CD4-positive, alpha-beta memory T cell (primary cell): ENCODE data around the gene CRTC3. TPM values are rescaled to one million over a fixed set of nuclear protein-coding genes. Genes with fewer than 3 reads are reported as not detected.
A peak's percentile ranks its signal among the peaks of the same experiment; 100 is the strongest.

Source experiments
- CTCF ChIA-PET: fragments of 350-600 bp; sonication (Branson Sonifier 250); formaldehyde crosslinking; loops from one replicate; lab custom pipeline; 2021; ENCODE audit warnings: inconsistent platforms; ENCODE audit not compliant: partially characterized antibody; lab: Charles Lee
- POLR2A ChIA-PET: fragments of 350-600 bp; sonication (Branson Sonifier 250); formaldehyde crosslinking; loops from one replicate; lab custom pipeline; 2021; ENCODE audit not compliant: partially characterized antibody; lab: Charles Lee
- DNase-seq, 5 donors: peaks; one replicate each; pipeline versions ENCODE4 v3.0.0 to v3.0.0-alpha.2; 2020 to 2022; ENCODE audit warnings: mixed read lengths in 1 of 5
- H3K27ac ChIP-seq: one replicate; pipeline ENCODE4 v1.7.0; 2013; ENCODE audit warnings: low read depth, low read length
- H3K27me3 ChIP-seq: 2 replicates; pipeline ENCODE4 v1.7.0; 2013; ENCODE audit warnings: mild to moderate bottlenecking, low read length, moderate library complexity; ENCODE audit not compliant: insufficient read depth
- H3K36me3 ChIP-seq: 2 replicates; pipeline ENCODE4 v1.7.0; 2013; ENCODE audit warnings: mild to moderate bottlenecking, low read length, moderate library complexity; ENCODE audit not compliant: insufficient read depth
- H3K4me1 ChIP-seq: 2 replicates; pipeline ENCODE4 v1.7.0; 2013; ENCODE audit warnings: mild to moderate bottlenecking, low read length, moderate library complexity; ENCODE audit not compliant: insufficient read depth
- H3K4me3 ChIP-seq, 2 donors: one replicate each; pipeline ENCODE4 v1.7.0; 2013; ENCODE audit warnings: low read length in 2 of 2, mild to moderate bottlenecking in 1 of 2
- H3K9me3 ChIP-seq, 2 donors: one replicate each; pipeline ENCODE4 v1.7.0; 2013; ENCODE audit warnings: low read length in 2 of 2, control low read depth in 1 of 2; ENCODE audit not compliant: control insufficient read depth in 1 of 2
- H3K27ac Mint-ChIP-seq, 7 donors: one replicate each; pipeline ENCODE4 v1.8.0; 2020 to 2021; ENCODE audit warnings: mixed read lengths in 7 of 7, mild to moderate bottlenecking in 6 of 7, inconsistent platforms in 3 of 7, moderate library complexity in 3 of 7
- H3K27me3 Mint-ChIP-seq, 2 donors: one replicate each; pipeline ENCODE4 v1.8.0; 2020 to 2021; ENCODE audit warnings: mixed read lengths in 2 of 2
- H3K36me3 Mint-ChIP-seq, 2 donors: one replicate each; pipeline ENCODE4 v1.8.0; 2020 to 2021; ENCODE audit warnings: mixed read lengths in 2 of 2, inconsistent platforms in 1 of 2, mild to moderate bottlenecking in 1 of 2
- H3K4me1 Mint-ChIP-seq, 4 donors: one replicate each; pipeline ENCODE4 v1.8.0; 2020 to 2021; ENCODE audit warnings: mixed read lengths in 4 of 4, mild to moderate bottlenecking in 1 of 4
- H3K4me3 Mint-ChIP-seq, 8 donors: one replicate each; pipeline ENCODE4 v1.8.0; 2020 to 2021; ENCODE audit warnings: mixed read lengths in 8 of 8, mild to moderate bottlenecking in 7 of 8, moderate library complexity in 6 of 8, inconsistent platforms in 3 of 8
- H3K9me3 Mint-ChIP-seq, 8 donors: one replicate each; pipeline ENCODE4 v1.8.0; 2020 to 2021; ENCODE audit warnings: mixed read lengths in 8 of 8, mild to moderate bottlenecking in 5 of 8, inconsistent platforms in 3 of 8, moderate library complexity in 1 of 8
- intact Hi-C: fragments of 100-400 bp; cut with micrococcal nuclease; formaldehyde crosslinking; loops from one replicate; pipeline ENCODE4 v1.15.1; 2023
- polyA plus RNA-seq, 2 donors: library from polyadenylated mRNA; unstranded; fragments of 300-500 nt; fragmentation: Illumina TruSeq; gene quantifications; one replicate each; pipeline ENCODE4 v1.2.3, GENCODE V29; 2021
- total RNA-seq, 2 experiments: library from RNA; stranded (reverse); gene quantifications; one replicate each; pipeline ENCODE4 v1.2.3, GENCODE V29; 2021

The CRTC3 gene
- total and polyA plus RNA-seq, 4 experiments from 2014 or later = 14.5 to 75.5 (median 56.3) TPM

DNA sequence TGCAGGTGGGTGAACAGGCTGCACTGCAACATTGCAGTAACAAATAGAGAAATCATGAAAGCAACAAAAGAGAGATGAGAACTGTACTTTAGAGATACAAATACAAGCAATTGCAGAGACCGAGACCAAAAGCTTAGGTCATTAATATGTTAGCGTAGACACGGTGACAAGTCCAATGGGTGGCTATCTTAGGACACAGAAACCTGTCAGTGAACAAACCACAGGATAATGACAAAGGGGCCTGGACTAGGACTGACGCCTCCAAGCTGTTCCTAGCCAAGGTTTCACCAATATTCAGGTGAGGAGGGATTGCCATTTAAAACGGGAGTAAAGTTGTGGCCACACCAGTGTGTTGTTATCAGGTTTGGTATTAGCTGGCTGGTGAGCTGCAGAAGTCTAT, 145.7 kb downstream of the CRTC3 start:
- no peak for DNase-seq
- H3K27me3 Mint-ChIP-seq = no peaks in the 10 kb centered on the region
- intact Hi-C loops = no loop called here
- H3K4me3 ChIP-seq = no peak overlapping the region
- peaks cover 9 to 19% (median 13%) of the 10 kb centered on the region in 4 donors for H3K4me1 Mint-ChIP-seq
- no peak overlapping the region for H3K27ac ChIP-seq
- POLR2A ChIA-PET = no interaction called here
- peaks cover 19% of the 10 kb centered on the region for H3K4me1 ChIP-seq
- no peaks in the 10 kb centered on the region for H3K9me3 ChIP-seq
- no peaks in the 10 kb centered on the region for H3K36me3 ChIP-seq
- no peak overlapping the region for H3K27ac Mint-ChIP-seq
- no peak overlapping the region for H3K4me3 Mint-ChIP-seq
- H3K36me3 Mint-ChIP-seq = no peaks in the 10 kb centered on the region
- peaks cover 0 to 2% (median 0%) of the 10 kb centered on the region in 8 donors for H3K9me3 Mint-ChIP-seq
- H3K27me3 ChIP-seq = no peaks in the 10 kb centered on the region
- CTCF ChIA-PET = interaction anchor here (1.6 kb wide), 1 partner anchor 18 kb away, joined by 3 read pairs; no protein-coding TSS in a partner anchor

DNA sequence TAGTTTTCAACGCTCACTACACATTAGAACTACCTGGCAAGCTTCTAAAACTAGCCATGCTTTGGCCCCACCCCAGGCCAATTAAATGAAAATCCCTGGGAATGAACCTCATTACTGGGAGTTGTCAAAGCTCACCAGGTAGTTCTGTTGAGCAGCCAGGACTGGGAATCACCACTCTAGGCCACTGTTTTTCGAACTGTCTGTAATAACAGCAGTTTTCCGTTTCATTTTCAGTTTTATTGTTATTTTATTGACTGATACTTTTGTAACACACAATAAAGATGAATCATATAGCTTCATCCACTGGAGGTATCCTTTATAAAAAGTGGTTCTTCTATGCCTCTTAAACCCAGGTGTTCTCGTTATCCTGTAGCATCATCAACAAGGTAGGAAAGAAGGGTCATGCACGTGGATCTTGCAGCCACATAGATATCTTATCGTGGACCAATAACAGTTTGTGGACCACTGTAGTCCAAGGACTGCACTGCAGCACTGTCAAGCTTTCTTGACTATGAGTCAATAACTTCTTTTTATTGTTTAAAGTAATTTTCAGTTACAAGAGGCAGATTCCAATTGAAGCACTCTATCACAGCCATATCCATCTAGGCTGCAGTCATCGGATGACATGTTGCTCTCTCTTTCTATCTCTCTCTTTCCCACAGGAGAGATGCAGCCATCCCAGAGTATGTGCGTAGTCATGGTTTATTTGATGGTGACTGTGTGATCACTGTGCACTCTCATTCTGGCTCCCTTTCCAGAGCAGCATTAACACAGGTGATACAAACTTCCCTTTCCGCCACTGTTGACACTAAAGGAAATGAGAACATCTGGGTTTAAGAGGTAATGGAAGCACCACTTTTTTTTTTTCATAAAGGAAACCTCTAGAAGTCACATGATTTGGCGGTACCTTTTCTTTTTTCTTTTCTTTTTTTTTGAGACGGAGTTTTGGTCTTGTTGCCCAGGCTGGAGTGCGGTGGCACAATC, 148.4 kb downstream of the CRTC3 start:
- H3K4me1 ChIP-seq = peaks cover 19% of the 10 kb centered on the region
- Mint-ChIP-seq H3K4me1 (peaks cover 9 to 19% (median 13%) of the 10 kb centered on the region in 4 donors), H3K27me3 (peaks cover 0 to 2% of the 10 kb centered on the region in 2 donors), H3K27ac (peak overlapping the region; percentile 60 to 93 (median 81)), H3K4me3 (peak overlapping the region; percentile 42 to 88 (median 73)), H3K36me3 (no peaks in the 10 kb centered on the region), H3K9me3 (peaks cover 0 to 2% (median 0%) of the 10 kb centered on the region in 8 donors)
- intact Hi-C loops = loop anchor here (1.0 kb wide), 1 partner anchor 18 kb away; no protein-coding TSS in a partner anchor
- H3K27ac ChIP-seq = no peak overlapping the region
- H3K9me3 ChIP-seq = no peaks in the 10 kb centered on the region
- no peaks in the 10 kb centered on the region for H3K36me3 ChIP-seq
- ChIA-PET POLR2A (interaction anchor here (0.6 to 1.2 kb wide), 3 partner anchors 12 to 252 kb away, joined by 3 to 5 read pairs (median 3); no protein-coding TSS in a partner anchor), CTCF (interaction anchor here (1.0 to 1.5 kb wide), 2 partner anchors 17 to 30 kb away, joined by 3 to 5 read pairs; no protein-coding TSS in a partner anchor)
- peak in 4 of 5 donors; percentile 48 to 61 (median 53) for DNase-seq
- H3K27me3 ChIP-seq = no peaks in the 10 kb centered on the region
- no peak overlapping the region for H3K4me3 ChIP-seq

GRCh38 chr15:90679959-90680358, 150.2 kb downstream of the CRTC3 start:
- H3K36me3 ChIP-seq = no peaks in the 10 kb centered on the region
- ChIA-PET CTCF (interaction anchor here (1.3 kb wide), 1 partner anchor 378 kb away, joined by 3 read pairs; no protein-coding TSS in a partner anchor), POLR2A (no interaction called here)
- H3K27me3 ChIP-seq = no peaks in the 10 kb centered on the region
- H3K27ac ChIP-seq = no peak overlapping the region
- intact Hi-C loops = no loop called here
- peaks cover 19% of the 10 kb centered on the region for H3K4me1 ChIP-seq
- Mint-ChIP-seq H3K4me3 (no peak overlapping the region), H3K9me3 (peaks cover 0 to 2% (median 0%) of the 10 kb centered on the region in 8 donors), H3K27me3 (peaks cover 0 to 2% of the 10 kb centered on the region in 2 donors), H3K27ac (peak overlapping the region in 1 of 7 donors; percentile 62), H3K36me3 (no peaks in the 10 kb centered on the region), H3K4me1 (peaks cover 9 to 24% (median 13%) of the 10 kb centered on the region in 4 donors)
- DNase-seq = no peak
- no peaks in the 10 kb centered on the region for H3K9me3 ChIP-seq
- H3K4me3 ChIP-seq = no peak overlapping the region

- H3K9me3 Mint-ChIP-seq = peaks cover 0 to 2% (median 0%) of the 10 kb centered on the region in 8 donors
- H3K4me3 Mint-ChIP-seq = no peak overlapping the region
- no peaks in the 10 kb centered on the region for H3K36me3 ChIP-seq
- intact Hi-C loops = no loop called here
- H3K4me1 ChIP-seq = peaks cover 19% of the 10 kb centered on the region
- no peak overlapping the region for H3K27ac Mint-ChIP-seq
- H3K36me3 Mint-ChIP-seq = no peaks in the 10 kb centered on the region
- H3K27me3 ChIP-seq = no peaks in the 10 kb centered on the region
- H3K4me3 ChIP-seq = no peak overlapping the region
- H3K27me3 Mint-ChIP-seq = peaks cover 0 to 2% of the 10 kb centered on the region in 2 donors
- no peak overlapping the region for H3K27ac ChIP-seq
- no peaks in the 10 kb centered on the region for H3K9me3 ChIP-seq
- POLR2A ChIA-PET = interaction anchor here (0.7 kb wide), 1 partner anchor 433 kb away, joined by 3 read pairs; no protein-coding TSS in a partner anchor
- CTCF ChIA-PET = interaction anchor here (0.6 to 1.4 kb wide), 2 partner anchors 13 to 31 kb away, joined by 3 read pairs; no protein-coding TSS in a partner anchor
- H3K4me1 Mint-ChIP-seq = peaks cover 10 to 24% (median 14%) of the 10 kb centered on the region in 4 donors
- no peak for DNase-seq
These were observed 150.7 kb downstream of the CRTC3 start for GRCh38 chr15:90680371-90680935.

DNA sequence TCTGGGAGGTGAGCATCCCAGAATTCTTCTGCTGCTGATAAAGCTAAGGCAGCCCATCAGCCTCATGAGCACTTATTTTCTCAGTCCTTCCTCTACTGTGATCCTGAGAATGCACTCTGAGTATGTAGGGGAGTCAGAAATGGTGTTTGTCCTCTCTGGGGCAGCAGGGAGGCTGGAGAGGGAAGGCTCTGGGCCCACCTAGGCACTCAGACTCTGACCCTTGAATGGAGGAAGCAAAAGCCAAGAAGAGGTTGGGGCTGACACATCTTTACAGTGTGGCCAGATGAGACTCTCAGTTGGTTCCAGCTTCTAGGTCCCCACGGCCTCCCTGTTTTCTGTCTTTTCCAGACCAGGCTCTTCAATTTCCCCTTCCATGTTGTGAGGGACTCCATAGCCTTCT, 151.3 kb downstream of the CRTC3 start:
- Histone ChIP-seq H3K4me1 (peaks cover 24% of the 10 kb centered on the region), H3K27ac (no peak overlapping the region), H3K27me3 (no peaks in the 10 kb centered on the region), H3K9me3 (no peaks in the 10 kb centered on the region), H3K36me3 (no peaks in the 10 kb centered on the region), H3K4me3 (no peak overlapping the region)
- no peak overlapping the region for H3K4me3 Mint-ChIP-seq
- no peak for DNase-seq
- peaks cover 0 to 2% (median 0%) of the 10 kb centered on the region in 8 donors for H3K9me3 Mint-ChIP-seq
- no peaks in the 10 kb centered on the region for H3K36me3 Mint-ChIP-seq
- POLR2A ChIA-PET = interaction anchor here (0.7 kb wide), 1 partner anchor 434 kb away, joined by 3 read pairs; no protein-coding TSS in a partner anchor
- peaks cover 0 to 2% of the 10 kb centered on the region in 2 donors for H3K27me3 Mint-ChIP-seq
- H3K4me1 Mint-ChIP-seq = peaks cover 11 to 27% (median 14%) of the 10 kb centered on the region in 4 donors
- CTCF ChIA-PET = interaction anchor here (0.5 to 1.4 kb wide), 3 partner anchors 12 to 367 kb away, joined by 3 read pairs; no protein-coding TSS in a partner anchor
- no peak overlapping the region for H3K27ac Mint-ChIP-seq
- intact Hi-C loops = no loop called here

GRCh38 chr15:90681480-90681879, 151.8 kb downstream of the CRTC3 start:
- H3K27me3 ChIP-seq = no peaks in the 10 kb centered on the region
- peaks cover 0 to 2% of the 10 kb centered on the region in 2 donors for H3K27me3 Mint-ChIP-seq
- peaks cover 0 to 2% (median 0%) of the 10 kb centered on the region in 8 donors for H3K9me3 Mint-ChIP-seq
- POLR2A ChIA-PET = interaction anchor here (0.7 kb wide), 1 partner anchor 434 kb away, joined by 3 read pairs; no protein-coding TSS in a partner anchor
- no peak overlapping the region for H3K4me3 Mint-ChIP-seq
- H3K4me1 Mint-ChIP-seq = peaks cover 15 to 31% (median 18%) of the 10 kb centered on the region in 4 donors
- intact Hi-C loops = no loop called here
- H3K9me3 ChIP-seq = no peaks in the 10 kb centered on the region
- no peak overlapping the region for H3K4me3 ChIP-seq
- H3K27ac ChIP-seq = no peak overlapping the region
- no peak overlapping the region for H3K27ac Mint-ChIP-seq
- no peaks in the 10 kb centered on the region for H3K36me3 Mint-ChIP-seq
- CTCF ChIA-PET = interaction anchor here (0.5 to 1.4 kb wide), 2 partner anchors 32 to 367 kb away, joined by 3 read pairs; no protein-coding TSS in a partner anchor
- no peaks in the 10 kb centered on the region for H3K36me3 ChIP-seq
- no peak for DNase-seq
- H3K4me1 ChIP-seq = peaks cover 29% of the 10 kb centered on the region
